ENCODE measurements around the gene NRIP3. TPM values are rescaled to one million over a fixed set of nuclear protein-coding genes. Genes with fewer than 3 reads are reported as not detected.

Gene NRIP3
- polyA plus RNA-seq, 1 donor (not counting 4 experiments of a cell fraction or from before 2014, with no cell fraction given), result 1.00 TPM

DNA sequence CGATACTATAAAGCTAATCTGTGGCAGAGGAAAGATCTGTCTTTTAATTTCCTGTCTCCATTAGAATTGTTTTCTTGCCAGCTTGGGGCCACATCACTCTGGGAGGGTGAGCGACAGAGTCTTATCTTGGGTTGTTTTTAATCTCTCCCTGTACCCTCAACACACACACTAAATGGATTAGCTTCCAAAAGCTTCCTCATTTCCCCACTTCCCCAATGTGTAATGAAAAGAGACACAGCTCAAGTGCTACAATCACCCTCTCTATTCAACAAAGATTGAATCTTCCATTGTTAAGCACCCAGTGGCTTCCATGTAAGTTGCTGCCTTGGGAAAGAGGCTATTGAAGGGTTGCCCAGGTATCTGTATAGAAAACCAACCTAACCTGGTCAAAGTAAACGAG is 54.9 kb downstream of the NRIP3 start:
- no peak for DNase-seq (ENCODE audit: low read depth, low spot score)
- Histone ChIP-seq H3K4me2 (ENCODE audit: control insufficient read depth, extremely low read depth, insufficient read depth, low read depth, low read length) (no peak overlapping the region), H3K9ac (ENCODE audit: control insufficient read depth, extremely low read depth, insufficient read depth, low read length) (no peak overlapping the region), H3K4me1 (ENCODE audit: control insufficient read depth, extremely low read depth, insufficient read depth, low read length) (no peaks in the 10 kb centered on the region), H3K27ac (ENCODE audit: control insufficient read depth, insufficient read depth, low read length) (no peak overlapping the region), H3K36me3 (ENCODE audit: control insufficient read depth in 2 of 2, extremely low read depth in 1 of 2, insufficient read depth in 2 of 2, low read length in 2 of 2) (peaks cover 6 to 8% of the 10 kb centered on the region in 2 experiments), H3K27me3 (ENCODE audit: control insufficient read depth, extremely low read depth, insufficient read depth, low read length) (no peaks in the 10 kb centered on the region), H3K79me2 (ENCODE audit: control insufficient read depth, insufficient read depth, low read length) (no peaks in the 10 kb centered on the region), H4K20me1 (ENCODE audit: control insufficient read depth, extremely low read depth, insufficient read depth, low read length) (no peaks in the 10 kb centered on the region), H3K9me1 (ENCODE audit: control insufficient read depth, extremely low read depth, insufficient read depth, low read length) (no peaks in the 10 kb centered on the region), H3K9me3 (ENCODE audit: control insufficient read depth, low read depth, low read length) (no peaks in the 10 kb centered on the region), H2AFZ (ENCODE audit: control insufficient read depth, low read length) (no peak overlapping the region), H3K4me3 (ENCODE audit: control insufficient read depth in 2 of 3, extremely low read depth in 1 of 3, insufficient read depth in 2 of 3, low read depth in 1 of 3, low read length in 3 of 3) (no peak overlapping the region)
- TF ChIP-seq, protein P1, sequence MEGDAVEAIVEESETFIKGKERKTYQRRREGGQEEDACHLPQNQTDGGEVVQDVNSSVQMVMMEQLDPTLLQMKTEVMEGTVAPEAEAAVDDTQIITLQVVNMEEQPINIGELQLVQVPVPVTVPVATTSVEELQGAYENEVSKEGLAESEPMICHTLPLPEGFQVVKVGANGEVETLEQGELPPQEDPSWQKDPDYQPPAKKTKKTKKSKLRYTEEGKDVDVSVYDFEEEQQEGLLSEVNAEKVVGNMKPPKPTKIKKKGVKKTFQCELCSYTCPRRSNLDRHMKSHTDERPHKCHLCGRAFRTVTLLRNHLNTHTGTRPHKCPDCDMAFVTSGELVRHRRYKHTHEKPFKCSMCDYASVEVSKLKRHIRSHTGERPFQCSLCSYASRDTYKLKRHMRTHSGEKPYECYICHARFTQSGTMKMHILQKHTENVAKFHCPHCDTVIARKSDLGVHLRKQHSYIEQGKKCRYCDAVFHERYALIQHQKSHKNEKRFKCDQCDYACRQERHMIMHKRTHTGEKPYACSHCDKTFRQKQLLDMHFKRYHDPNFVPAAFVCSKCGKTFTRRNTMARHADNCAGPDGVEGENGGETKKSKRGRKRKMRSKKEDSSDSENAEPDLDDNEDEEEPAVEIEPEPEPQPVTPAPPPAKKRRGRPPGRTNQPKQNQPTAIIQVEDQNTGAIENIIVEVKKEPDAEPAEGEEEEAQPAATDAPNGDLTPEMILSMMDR (optimal IDR thresholded peaks at IDR 0.05 in 1 of 3, IDR thresholded peaks at IDR 0.05 in 1 of 3, conservative IDR thresholded peaks at IDR 0.05 in 1 of 3; ENCODE audit: extremely low read depth in 1 of 3, insufficient read depth in 2 of 3, low read length in 3 of 3), result no peak
- TF ChIP-seq EZH2 (IDR thresholded peaks at IDR 0.05; ENCODE audit: low read length), result no peak
- no peak for FAIRE-seq
- dilution Hi-C loops (cut with MboI; ENCODE audit: extremely low pct_ligation_motif_present, low sequenced_read_pairs), result no loop called here

DNA sequence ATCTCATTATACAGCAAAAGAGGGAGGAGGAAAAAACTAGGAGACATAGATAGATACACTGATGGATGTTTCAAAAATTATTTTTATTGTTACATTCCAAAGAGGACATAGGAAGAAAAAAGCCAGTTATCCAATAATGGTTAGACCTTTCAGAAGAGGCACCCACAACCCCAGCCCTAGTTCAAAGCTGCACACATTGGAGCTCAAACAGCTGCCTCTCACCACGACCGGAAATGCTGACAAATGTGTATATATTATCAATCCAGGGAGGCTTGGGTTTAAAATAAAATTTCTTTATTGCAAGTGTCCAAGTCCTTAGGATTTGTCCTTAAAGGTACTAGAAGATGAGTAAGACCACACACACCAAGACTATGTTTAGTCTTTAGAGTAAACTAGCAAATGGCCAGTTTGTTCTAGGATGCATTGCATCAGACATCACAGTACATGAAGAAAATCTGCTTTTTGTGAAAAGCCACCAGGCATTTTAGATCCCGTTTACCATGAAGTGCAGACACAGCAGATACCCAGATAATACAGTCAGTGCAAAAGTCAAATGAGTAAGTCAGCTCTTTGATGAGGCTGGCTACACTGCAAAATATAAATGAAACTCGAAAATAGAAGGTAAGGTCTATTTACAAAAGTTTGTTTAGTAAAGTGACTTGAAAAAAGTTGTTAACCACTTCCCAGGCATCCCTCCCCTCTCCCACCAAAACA is 56.4 kb downstream of the NRIP3 start:
- Histone ChIP-seq H3K36me3 (ENCODE audit: control insufficient read depth in 2 of 2, extremely low read depth in 1 of 2, insufficient read depth in 2 of 2, low read length in 2 of 2) (peaks cover 6% of the 10 kb centered on the region in 2 experiments), H3K4me3 (ENCODE audit: control insufficient read depth in 2 of 3, extremely low read depth in 1 of 3, insufficient read depth in 2 of 3, low read depth in 1 of 3, low read length in 3 of 3) (no peak overlapping the region), H3K9ac (ENCODE audit: control insufficient read depth, extremely low read depth, insufficient read depth, low read length) (no peak overlapping the region), H3K27ac (ENCODE audit: control insufficient read depth, insufficient read depth, low read length) (no peak overlapping the region), H3K79me2 (ENCODE audit: control insufficient read depth, insufficient read depth, low read length) (no peaks in the 10 kb centered on the region), H3K27me3 (ENCODE audit: control insufficient read depth, extremely low read depth, insufficient read depth, low read length) (no peaks in the 10 kb centered on the region), H3K9me1 (ENCODE audit: control insufficient read depth, extremely low read depth, insufficient read depth, low read length) (no peaks in the 10 kb centered on the region), H3K4me1 (ENCODE audit: control insufficient read depth, extremely low read depth, insufficient read depth, low read length) (no peaks in the 10 kb centered on the region), H2AFZ (ENCODE audit: control insufficient read depth, low read length) (no peak overlapping the region), H3K9me3 (ENCODE audit: control insufficient read depth, low read depth, low read length) (no peaks in the 10 kb centered on the region), H3K4me2 (ENCODE audit: control insufficient read depth, extremely low read depth, insufficient read depth, low read depth, low read length) (no peak overlapping the region), H4K20me1 (ENCODE audit: control insufficient read depth, extremely low read depth, insufficient read depth, low read length) (no peaks in the 10 kb centered on the region)
- TF ChIP-seq, protein P1 (optimal IDR thresholded peaks at IDR 0.05 in 1 of 3, IDR thresholded peaks at IDR 0.05 in 1 of 3, conservative IDR thresholded peaks at IDR 0.05 in 1 of 3; ENCODE audit: extremely low read depth in 1 of 3, insufficient read depth in 2 of 3, low read length in 3 of 3), result no peak
- no peak for TF ChIP-seq EZH2 (IDR thresholded peaks at IDR 0.05; ENCODE audit: low read length)
- FAIRE-seq (no peak), DNase-seq (ENCODE audit: low read depth, low spot score) (no peak)
- dilution Hi-C loops (cut with MboI; ENCODE audit: extremely low pct_ligation_motif_present, low sequenced_read_pairs), result no loop called here
